GM18505 (cell line): Measurements from ENCODE around the gene EHD4.

Source experiments
- ATAC-seq: cut with Tn5 transposase; IDR thresholded peaks from one replicate; pipeline ENCODE4 v1.9.1; 2021; ENCODE audit not compliant: unreplicated experiment
- POLR2A ChIP-seq: IDR thresholded peaks from 4 replicates; pipeline ENCODE4 v1.6.1; 2011; ENCODE audit warnings: borderline replicate concordance; ENCODE audit not compliant: insufficient read depth, insufficient read length; ENCODE audit errors: extremely low read depth

Gene EHD4

GRCh38 chr15:41928100-41928499 lies 44.3 kb downstream of the EHD4 start:
- TF ChIP-seq POLR2A = no peak
- ATAC-seq = no peak

- no peak for TF ChIP-seq POLR2A
- ATAC-seq = no peak
Observed at GRCh38 chr15:41927536-41927935, 44.8 kb downstream of the EHD4 start.

GRCh38 chr15:41926185-41927056 lies 45.9 kb downstream of the EHD4 start:
- no peak for ATAC-seq
- TF ChIP-seq POLR2A = no peak

GRCh38 chr15:41925086-41925608 lies 47.2 kb downstream of the EHD4 start:
- ATAC-seq = no peak

GRCh38 chr15:41923401-41923997 lies 48.9 kb downstream of the EHD4 start:
- TF ChIP-seq POLR2A = no peak
- no peak for ATAC-seq

More at GRCh38 chr15:41925086-41925608, 47.2 kb downstream of the EHD4 start:
- no peak for TF ChIP-seq POLR2A

- TF ChIP-seq POLR2A = no peak
- ATAC-seq = no peak
Observed at GRCh38 chr15:41922353-41922752, 50.0 kb downstream of the EHD4 start.

- TF ChIP-seq POLR2A = no peak
- no peak for ATAC-seq
Observed at GRCh38 chr15:41921639-41922038, 50.7 kb downstream of the EHD4 start.

GRCh38 chr15:41921167-41921566 lies 51.2 kb downstream of the EHD4 start:
- no peak for TF ChIP-seq POLR2A
- ATAC-seq = no peak

GRCh38 chr15:41919954-41920538 lies 52.3 kb downstream of the EHD4 start:
- TF ChIP-seq POLR2A = no peak
- ATAC-seq = no peak

- no peak for TF ChIP-seq POLR2A
- ATAC-seq = no peak
Observed at GRCh38 chr15:41919201-41919820, 53.0 kb downstream of the EHD4 start.

GRCh38 chr15:41918506-41919126 lies 53.7 kb downstream of the EHD4 start:
- TF ChIP-seq POLR2A = no peak
- ATAC-seq = no peak

- no peak for TF ChIP-seq POLR2A
- no peak for ATAC-seq
Observed at GRCh38 chr15:41917767-41918430, 54.5 kb downstream of the EHD4 start.
